ENCODE data around the gene SATB1. TPM values are rescaled to one million over a fixed set of nuclear protein-coding genes. Genes with fewer than 3 reads are reported as not detected.
"Not testable (repeated sequence)": the region's sequence is repeated elsewhere in the genome, so short reads cannot be mapped to it uniquely, and the experiment has no call there.

SATB1 gene
- 16.5 TPM for total RNA-seq
- long read RNA-seq, full-length matches to known transcripts = 2 of 11 reads
- long read RNA-seq, partial matches to known transcripts = 8 of 11 reads
- long read RNA-seq, other reads (novel, unspliced or antisense) = 1 of 11 reads

- peak; percentile 94 for DNase-seq (ENCODE audit: low spot score)
Observed at GRCh38 chr3:18424729-18425640, at the start of gene SATB1. Gene SATB1 (minus strand): TSS chr3:18425339. CDS start chr3:18420967, 4,372 bp downstream.

- DNase-seq (ENCODE audit: low spot score) = no peak
Observed at GRCh38 chr3:18474202-18474601, 49.1 kb upstream of the SATB1 start.

GRCh38 chr3:18469775-18470174 lies 44.6 kb upstream of the SATB1 start:
- DNase-seq (ENCODE audit: low spot score) = no peak

- no peak for DNase-seq (ENCODE audit: low spot score)
Observed at GRCh38 chr3:18466136-18466535, 41.0 kb upstream of the SATB1 start.

GRCh38 chr3:18454766-18455165 lies 29.6 kb upstream of the SATB1 start:
- no peak for DNase-seq (ENCODE audit: low spot score)

GRCh38 chr3:18449618-18450017 lies 24.5 kb upstream of the SATB1 start:
- not testable (repeated sequence) for DNase-seq (ENCODE audit: low spot score)

- no peak for DNase-seq (ENCODE audit: low spot score)
Observed at GRCh38 chr3:18447720-18448119, 22.6 kb upstream of the SATB1 start.

GRCh38 chr3:18446149-18446825 lies 21.1 kb upstream of the SATB1 start:
- no peak for DNase-seq (ENCODE audit: low spot score)

GRCh38 chr3:18445401-18446148 lies 20.4 kb upstream of the SATB1 start:
- no peak for DNase-seq (ENCODE audit: low spot score)

GRCh38 chr3:18444595-18445400 lies 19.7 kb upstream of the SATB1 start:
- DNase-seq (ENCODE audit: low spot score) = peak; percentile 92

- DNase-seq (ENCODE audit: low spot score) = peak; percentile 89
Observed at GRCh38 chr3:18443665-18444594, 18.8 kb upstream of the SATB1 start.

- DNase-seq (ENCODE audit: low spot score) = no peak
Observed at GRCh38 chr3:18442756-18443664, 17.9 kb upstream of the SATB1 start.

GRCh38 chr3:18441551-18441950 lies 16.4 kb upstream of the SATB1 start:
- no peak for DNase-seq (ENCODE audit: low spot score)

- DNase-seq (ENCODE audit: low spot score) = no peak
Observed at GRCh38 chr3:18440066-18440722, 15.1 kb upstream of the SATB1 start.

- DNase-seq (ENCODE audit: low spot score) = no peak
Observed at GRCh38 chr3:18439281-18439680, 14.1 kb upstream of the SATB1 start.

GRCh38 chr3:18438586-18438985 lies 13.4 kb upstream of the SATB1 start:
- DNase-seq (ENCODE audit: low spot score) = no peak

- DNase-seq (ENCODE audit: low spot score) = no peak
Observed at GRCh38 chr3:18436213-18436612, 11.1 kb upstream of the SATB1 start.

- no peak for DNase-seq (ENCODE audit: low spot score)
Observed at GRCh38 chr3:18434711-18435110, 9.6 kb upstream of the SATB1 start.

Measured in mesenteric fat pad (tissue), 1 donor.